B cell (primary cell): ENCODE data around the gene EXTL1.

ENCODE experiments used
- CTCF ChIP-seq: fragments of 200-600 bp; IDR thresholded peaks from one replicate; pipeline ENCODE4 v1.8.0; 2022; ENCODE audit warnings: antibody characterized with exemption, mild to moderate bottlenecking
- EZH2 ChIP-seq: IDR thresholded peaks from 2 replicates; pipeline ENCODE4 v1.6.1; 2012; ENCODE audit warnings: borderline replicate concordance, low read depth, mild to moderate bottlenecking, moderate library complexity, low read length; ENCODE audit not compliant: insufficient read depth, poor library complexity, severe bottlenecking

DNA sequence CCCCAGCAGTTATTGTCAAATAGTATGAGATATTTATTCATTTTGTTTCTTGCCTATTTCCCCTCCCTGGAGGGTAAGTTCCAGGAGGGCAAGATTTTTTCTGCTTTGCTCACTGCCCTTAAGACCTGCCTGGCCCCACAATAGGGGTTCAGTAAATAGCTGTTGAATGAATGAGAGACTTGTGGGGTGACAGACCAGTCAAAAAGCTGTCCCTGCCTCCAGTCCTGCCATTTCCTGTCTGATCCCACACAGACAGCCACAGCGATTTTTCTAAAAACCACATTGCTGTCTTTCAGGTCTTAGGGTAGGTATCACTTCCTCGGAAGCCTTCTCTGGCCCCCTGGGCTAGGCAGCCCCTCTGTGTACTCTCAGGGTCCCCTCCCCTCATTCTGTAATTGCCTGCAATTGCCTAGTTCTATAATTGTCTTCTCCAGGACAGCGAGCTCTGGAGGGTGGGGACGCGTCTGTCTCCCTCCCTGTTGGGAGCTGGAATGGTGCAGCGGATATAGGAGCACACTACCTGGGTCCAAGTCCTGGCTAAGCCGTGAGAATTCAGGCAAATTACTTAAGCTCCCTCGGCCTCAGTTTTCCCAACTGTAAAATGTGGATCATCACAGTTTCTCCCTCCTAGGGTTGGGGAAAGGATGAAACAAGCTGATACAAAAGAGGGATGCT lies 1.8 kb upstream of the EXTL1 start:
- no peak for TF ChIP-seq CTCF
- no peak for TF ChIP-seq EZH2
